Type B pancreatic cell (in vitro differentiated cells): Measurements from ENCODE around the gene IGFBP4. TPM values are rescaled to one million over a fixed set of nuclear protein-coding genes. Genes with fewer than 3 reads are reported as not detected.

ENCODE experiments used
- DNase-seq: peaks from one replicate; pipeline ENCODE4 v3.0.0; 2021; ENCODE audit warnings: mixed read lengths; ENCODE audit not compliant: unreplicated experiment; ENCODE audit errors: extremely low spot score
- H3K27ac Mint-ChIP-seq: 2 replicates; pipeline ENCODE4 v1.8.0; 2021; ENCODE audit warnings: mild to moderate bottlenecking, mixed read lengths
- H3K27me3 Mint-ChIP-seq: 2 replicates; pipeline ENCODE4 v1.8.0; 2021; ENCODE audit warnings: mixed read lengths
- H3K36me3 Mint-ChIP-seq: 2 replicates; pipeline ENCODE4 v1.8.0; 2021; ENCODE audit warnings: mixed read lengths
- H3K4me1 Mint-ChIP-seq: one replicate; pipeline ENCODE4 v1.8.0; 2021; ENCODE audit warnings: mixed read lengths; ENCODE audit not compliant: unreplicated experiment
- H3K4me3 Mint-ChIP-seq: 2 replicates; pipeline ENCODE4 v1.8.0; 2021; ENCODE audit warnings: mild to moderate bottlenecking, mixed read lengths
- H3K9me3 Mint-ChIP-seq: 2 replicates; pipeline ENCODE4 v1.8.0; 2021; ENCODE audit warnings: mixed read lengths
- total RNA-seq: library from RNA; stranded (reverse); gene quantifications from 2 replicates; pipeline ENCODE4 v1.2.1, GENCODE V29; 2021; ENCODE audit warnings: low replicate concordance
- TF ChIP-seq, protein P1 (sequence below): fragments of 200-600 bp; sonication (generic); conservative IDR thresholded peaks from 2 replicates; pipeline ENCODE4 v1.5.0; 2021; ENCODE audit warnings: antibody characterized with exemption, mild to moderate bottlenecking

IGFBP4 gene
- total RNA-seq, 1 donor from 2014 or later, result 78.2 TPM

DNA sequence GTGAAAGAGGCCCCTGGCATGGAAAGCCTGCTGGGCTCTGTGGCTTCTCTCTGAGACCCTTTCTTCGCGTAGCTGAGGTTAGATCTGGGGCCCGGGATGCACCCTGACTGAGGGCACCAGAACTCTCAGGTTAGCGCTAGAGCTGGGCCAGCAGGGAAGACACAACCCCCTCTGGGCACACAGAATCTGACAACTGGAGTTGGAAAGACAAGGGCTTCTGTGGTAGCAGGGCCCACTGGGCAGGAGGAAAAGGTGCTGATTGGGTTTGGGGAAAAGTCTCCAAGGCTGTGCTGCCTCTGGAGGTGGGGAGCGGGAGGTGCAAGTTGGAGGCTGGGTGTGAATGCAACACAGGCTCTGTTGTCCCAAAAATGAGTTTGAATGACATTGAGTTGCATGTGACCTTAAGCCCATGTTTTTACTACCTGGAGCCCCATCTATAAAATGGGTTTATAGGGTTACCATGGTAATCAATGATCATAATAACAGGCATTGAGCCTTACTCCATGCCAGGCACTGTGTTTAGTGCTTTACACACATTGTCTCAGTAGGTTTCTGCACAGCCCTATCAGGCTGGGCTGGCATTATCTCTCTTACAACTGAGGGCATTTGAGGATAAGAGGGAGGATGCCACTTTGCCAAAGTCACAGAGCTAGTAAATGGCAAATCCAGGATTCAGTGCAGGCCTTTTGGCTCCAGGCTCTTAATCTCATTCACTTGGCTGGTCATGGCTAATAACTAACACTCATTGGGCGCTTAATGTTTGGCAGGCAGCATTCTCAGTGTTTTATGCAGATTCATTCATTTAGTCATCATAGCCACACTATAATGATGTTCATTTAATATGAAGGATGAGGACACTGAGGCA lies 9.5 kb upstream of the IGFBP4 start:
- no peak for DNase-seq
- Mint-ChIP-seq H3K27ac (no peak overlapping the region), H3K36me3 (no peaks in the 10 kb centered on the region), H3K27me3 (peaks cover 4% of the 10 kb centered on the region), H3K4me3 (no peak overlapping the region), H3K9me3 (no peaks in the 10 kb centered on the region), H3K4me1 (peaks cover 3% of the 10 kb centered on the region)
- TF ChIP-seq, protein P1, sequence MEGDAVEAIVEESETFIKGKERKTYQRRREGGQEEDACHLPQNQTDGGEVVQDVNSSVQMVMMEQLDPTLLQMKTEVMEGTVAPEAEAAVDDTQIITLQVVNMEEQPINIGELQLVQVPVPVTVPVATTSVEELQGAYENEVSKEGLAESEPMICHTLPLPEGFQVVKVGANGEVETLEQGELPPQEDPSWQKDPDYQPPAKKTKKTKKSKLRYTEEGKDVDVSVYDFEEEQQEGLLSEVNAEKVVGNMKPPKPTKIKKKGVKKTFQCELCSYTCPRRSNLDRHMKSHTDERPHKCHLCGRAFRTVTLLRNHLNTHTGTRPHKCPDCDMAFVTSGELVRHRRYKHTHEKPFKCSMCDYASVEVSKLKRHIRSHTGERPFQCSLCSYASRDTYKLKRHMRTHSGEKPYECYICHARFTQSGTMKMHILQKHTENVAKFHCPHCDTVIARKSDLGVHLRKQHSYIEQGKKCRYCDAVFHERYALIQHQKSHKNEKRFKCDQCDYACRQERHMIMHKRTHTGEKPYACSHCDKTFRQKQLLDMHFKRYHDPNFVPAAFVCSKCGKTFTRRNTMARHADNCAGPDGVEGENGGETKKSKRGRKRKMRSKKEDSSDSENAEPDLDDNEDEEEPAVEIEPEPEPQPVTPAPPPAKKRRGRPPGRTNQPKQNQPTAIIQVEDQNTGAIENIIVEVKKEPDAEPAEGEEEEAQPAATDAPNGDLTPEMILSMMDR, result peak; percentile 67

DNA sequence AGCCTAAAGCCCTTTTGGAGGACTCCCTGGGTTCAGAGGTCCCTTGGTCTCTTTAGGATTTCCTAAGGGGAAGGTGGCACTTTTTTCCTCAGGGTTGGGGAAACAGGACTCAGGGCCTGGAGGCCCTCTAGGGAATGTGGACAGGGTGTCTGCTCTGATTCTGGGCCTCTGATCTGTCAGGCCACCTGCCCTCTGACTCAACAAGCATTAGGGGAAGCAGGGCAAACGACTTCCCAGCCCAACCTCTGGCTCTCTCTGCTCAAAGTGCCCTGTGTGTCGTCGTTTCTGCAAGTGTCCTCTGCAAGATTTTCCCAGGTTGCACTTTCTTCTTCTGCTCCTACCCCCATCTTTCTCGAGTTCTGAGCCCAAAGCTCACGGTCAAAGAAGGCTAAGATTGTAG lies 6.6 kb upstream of the IGFBP4 start:
- Mint-ChIP-seq H3K36me3 (no peaks in the 10 kb centered on the region), H3K4me1 (peaks cover 8% of the 10 kb centered on the region), H3K9me3 (no peaks in the 10 kb centered on the region), H3K27me3 (peaks cover 10% of the 10 kb centered on the region), H3K4me3 (no peak overlapping the region), H3K27ac (no peak overlapping the region)
- DNase-seq, result no peak
- TF ChIP-seq, protein P1, result no peak

DNA sequence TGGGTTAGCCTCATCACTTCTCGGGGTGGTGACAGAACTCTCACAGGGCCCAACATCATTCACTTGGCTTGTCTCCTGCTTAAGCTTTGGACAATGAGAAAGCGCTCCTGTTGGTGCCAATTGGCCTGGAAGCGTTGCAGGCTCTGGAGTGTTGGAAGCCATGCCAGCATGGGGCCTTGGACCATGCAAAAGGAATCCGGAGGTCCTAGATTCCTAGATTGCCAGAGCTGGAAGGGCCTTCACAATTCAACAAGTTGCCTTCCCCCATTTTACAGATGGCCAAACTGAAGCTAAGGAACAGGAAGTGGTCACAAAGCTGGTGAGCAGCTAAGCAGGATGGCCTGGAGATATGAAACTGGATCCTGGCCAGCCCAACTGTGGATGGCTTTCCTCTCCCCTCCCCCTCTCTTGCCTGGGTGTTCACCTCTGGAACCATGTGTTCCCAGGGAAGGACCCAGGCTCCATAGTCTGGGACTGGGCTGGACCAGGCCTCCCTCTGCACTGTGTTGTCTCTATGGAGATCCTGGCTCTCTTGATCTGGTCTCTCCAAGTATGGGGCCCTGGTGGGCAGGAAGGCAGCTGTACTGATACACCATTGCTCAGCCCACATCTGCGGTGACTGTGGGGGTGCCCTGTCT lies 6.0 kb upstream of the IGFBP4 start:
- DNase-seq, result no peak
- TF ChIP-seq, protein P1, result no peak
- Mint-ChIP-seq H3K27me3 (peaks cover 10% of the 10 kb centered on the region), H3K4me1 (peaks cover 8% of the 10 kb centered on the region), H3K27ac (no peak overlapping the region), H3K4me3 (no peak overlapping the region), H3K36me3 (no peaks in the 10 kb centered on the region), H3K9me3 (no peaks in the 10 kb centered on the region)

DNA sequence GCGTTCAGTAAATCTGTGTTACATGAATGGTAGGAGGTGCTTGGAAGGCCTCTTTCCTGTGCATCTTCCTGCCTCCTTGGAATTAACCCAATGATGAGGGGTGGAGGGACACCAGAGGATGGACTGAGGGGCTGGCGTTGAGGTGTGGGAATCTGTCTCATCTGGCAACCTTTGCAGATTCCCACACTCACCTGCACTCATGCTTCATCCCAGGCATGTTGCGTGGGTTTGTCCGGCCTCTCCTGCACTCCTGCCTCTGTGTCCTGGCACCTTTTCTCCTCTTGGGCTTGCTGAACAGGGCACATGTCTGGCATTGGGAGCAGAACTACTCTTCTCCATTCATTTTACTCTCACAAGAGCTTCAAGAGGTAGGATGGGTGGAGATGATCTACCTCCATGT lies 3.1 kb upstream of the IGFBP4 start:
- TF ChIP-seq, protein P1, result no peak
- H3K9me3 Mint-ChIP-seq, result no peaks in the 10 kb centered on the region
- no peaks in the 10 kb centered on the region for H3K36me3 Mint-ChIP-seq
- peaks cover 21% of the 10 kb centered on the region for H3K4me1 Mint-ChIP-seq
- H3K4me3 Mint-ChIP-seq, result no peak overlapping the region
- no peak for DNase-seq
- H3K27me3 Mint-ChIP-seq, result peaks cover 23% of the 10 kb centered on the region
- no peak overlapping the region for H3K27ac Mint-ChIP-seq

DNA sequence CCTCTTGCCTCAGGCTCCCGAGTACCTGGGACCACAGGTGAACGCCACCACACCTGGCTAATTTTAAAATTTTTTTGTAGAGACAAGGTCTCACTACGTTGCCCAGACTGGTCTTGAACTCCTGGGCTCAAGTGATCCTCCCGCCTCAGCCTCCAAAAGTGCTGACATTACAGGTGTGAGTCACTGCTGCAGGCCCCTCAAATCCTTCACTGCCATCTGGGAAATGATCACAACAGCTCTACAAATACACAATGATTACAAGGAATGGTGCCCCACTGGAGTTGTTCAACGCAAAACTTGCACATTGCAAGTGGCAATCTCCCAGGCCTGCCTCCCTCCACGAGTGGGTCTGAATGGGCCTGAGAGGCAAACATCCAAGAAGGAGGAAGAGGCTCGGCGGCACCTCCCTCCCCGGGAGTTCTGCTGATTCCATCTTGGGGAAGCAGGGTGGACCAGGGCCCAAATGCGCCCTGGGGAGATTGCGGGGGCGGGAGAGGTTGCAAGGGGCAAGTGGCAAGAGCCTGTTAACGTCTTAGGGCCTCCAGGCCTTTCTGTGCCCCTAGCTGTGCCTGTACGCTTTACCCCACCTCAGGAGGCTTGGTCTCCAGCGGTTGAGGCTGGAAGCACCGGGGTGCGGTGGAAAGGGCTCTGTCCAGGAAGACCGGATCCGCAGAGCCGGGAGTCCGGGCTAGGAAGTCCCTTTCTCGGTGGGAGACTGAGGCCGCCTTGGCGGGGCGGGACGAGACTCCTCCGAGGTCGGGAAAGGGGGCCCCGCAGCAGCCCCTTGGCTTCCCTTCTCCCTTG lies 656 bp upstream of the IGFBP4 start:
- TF ChIP-seq, protein P1, result peak; percentile 6
- H3K27me3 Mint-ChIP-seq, result peaks cover 21% of the 10 kb centered on the region
- H3K4me3 Mint-ChIP-seq, result peak overlapping the region; percentile 80
- peaks cover 2% of the 10 kb centered on the region for H3K36me3 Mint-ChIP-seq
- H3K4me1 Mint-ChIP-seq, result peaks cover 26% of the 10 kb centered on the region
- DNase-seq, result no peak
- no peaks in the 10 kb centered on the region for H3K9me3 Mint-ChIP-seq
- no peak overlapping the region for H3K27ac Mint-ChIP-seq
